Esophagus mucosa (tissue), 1 donor: ENCODE results near the gene FBXO3. TPM values are rescaled to one million over a fixed set of nuclear protein-coding genes. Genes with fewer than 3 reads are reported as not detected.
"Not testable (repeated sequence)": the region's sequence is repeated elsewhere in the genome, so short reads cannot be mapped to it uniquely, and the experiment has no call there.

Experiments used
- ATAC-seq: fragments of 200-7000 bp; cut with Tn5 transposase; one replicate; pipeline ENCODE4 v1.9.1; 2020
- total RNA-seq: library from RNA; stranded (reverse); gene quantifications from one replicate; pipeline ENCODE4 v1.2.4, GENCODE V29; 2023
- donor health status: DM: yes; HTN: yes; CAD: no.

The FBXO3 gene, protein sequence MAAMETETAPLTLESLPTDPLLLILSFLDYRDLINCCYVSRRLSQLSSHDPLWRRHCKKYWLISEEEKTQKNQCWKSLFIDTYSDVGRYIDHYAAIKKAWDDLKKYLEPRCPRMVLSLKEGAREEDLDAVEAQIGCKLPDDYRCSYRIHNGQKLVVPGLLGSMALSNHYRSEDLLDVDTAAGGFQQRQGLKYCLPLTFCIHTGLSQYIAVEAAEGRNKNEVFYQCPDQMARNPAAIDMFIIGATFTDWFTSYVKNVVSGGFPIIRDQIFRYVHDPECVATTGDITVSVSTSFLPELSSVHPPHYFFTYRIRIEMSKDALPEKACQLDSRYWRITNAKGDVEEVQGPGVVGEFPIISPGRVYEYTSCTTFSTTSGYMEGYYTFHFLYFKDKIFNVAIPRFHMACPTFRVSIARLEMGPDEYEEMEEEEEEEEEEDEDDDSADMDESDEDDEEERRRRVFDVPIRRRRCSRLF
- total RNA-seq, result 23.8 TPM

DNA sequence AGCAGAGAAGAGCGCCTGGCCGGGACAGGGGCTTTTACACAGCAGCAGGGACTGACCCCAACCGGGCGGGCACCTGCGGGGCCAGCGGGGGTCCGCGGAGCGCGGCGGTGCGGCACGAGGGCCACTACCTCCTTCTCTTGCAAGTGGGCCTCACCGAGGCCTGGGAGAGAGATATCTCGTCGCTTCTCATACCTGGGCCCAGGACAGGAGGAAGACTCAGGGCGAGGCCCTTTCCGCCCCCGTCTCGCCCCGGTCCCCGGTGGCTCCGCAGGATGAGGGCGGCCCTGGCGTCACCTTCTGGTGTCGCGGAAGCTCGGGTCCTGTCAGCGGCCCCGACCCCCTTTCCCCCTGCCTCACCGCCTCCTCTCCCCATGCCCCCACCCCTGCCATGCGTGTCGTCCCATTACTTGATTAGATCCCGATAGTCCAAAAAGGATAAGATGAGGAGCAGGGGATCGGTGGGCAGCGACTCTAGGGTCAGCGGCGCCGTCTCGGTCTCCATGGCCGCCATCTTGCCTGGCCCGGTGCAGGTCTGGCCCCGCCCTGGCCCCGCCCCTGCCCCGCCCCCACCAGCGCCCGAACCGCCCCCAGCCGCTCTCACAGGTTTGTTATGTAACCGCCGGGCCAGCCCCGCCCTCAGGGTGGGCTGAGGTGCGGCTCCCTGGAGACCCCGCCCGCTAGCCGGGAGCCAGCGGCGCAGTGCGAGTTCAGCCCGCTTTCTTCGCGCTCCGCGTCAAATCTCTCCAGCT is at the start of gene FBXO3:
TSS of gene FBXO3 (minus strand) at position 534 of the 749 bp plus-strand sequence. CDS start at position 511, 23 bp downstream.
- ATAC-seq, result peak; percentile 89

DNA sequence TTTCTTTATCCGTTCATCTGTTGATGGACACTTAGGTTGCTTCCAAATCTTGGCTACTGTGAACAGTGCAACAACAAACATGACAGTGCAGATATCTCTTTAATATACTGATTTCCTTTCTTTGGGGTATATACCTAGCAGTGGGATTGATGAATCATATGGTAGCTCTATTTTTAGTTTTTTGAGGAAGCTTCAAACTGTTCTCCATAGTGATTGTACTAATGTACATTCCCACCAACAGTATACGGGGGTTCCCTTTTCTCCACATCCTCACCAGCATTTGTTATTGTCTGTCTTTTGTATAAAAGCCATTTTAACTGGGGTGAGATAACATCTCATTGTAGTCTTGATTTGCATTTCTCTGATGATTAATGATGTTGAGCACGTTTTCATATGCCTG is 48.7 kb upstream of the FBXO3 start:
- ATAC-seq, result not testable (repeated sequence)

DNA sequence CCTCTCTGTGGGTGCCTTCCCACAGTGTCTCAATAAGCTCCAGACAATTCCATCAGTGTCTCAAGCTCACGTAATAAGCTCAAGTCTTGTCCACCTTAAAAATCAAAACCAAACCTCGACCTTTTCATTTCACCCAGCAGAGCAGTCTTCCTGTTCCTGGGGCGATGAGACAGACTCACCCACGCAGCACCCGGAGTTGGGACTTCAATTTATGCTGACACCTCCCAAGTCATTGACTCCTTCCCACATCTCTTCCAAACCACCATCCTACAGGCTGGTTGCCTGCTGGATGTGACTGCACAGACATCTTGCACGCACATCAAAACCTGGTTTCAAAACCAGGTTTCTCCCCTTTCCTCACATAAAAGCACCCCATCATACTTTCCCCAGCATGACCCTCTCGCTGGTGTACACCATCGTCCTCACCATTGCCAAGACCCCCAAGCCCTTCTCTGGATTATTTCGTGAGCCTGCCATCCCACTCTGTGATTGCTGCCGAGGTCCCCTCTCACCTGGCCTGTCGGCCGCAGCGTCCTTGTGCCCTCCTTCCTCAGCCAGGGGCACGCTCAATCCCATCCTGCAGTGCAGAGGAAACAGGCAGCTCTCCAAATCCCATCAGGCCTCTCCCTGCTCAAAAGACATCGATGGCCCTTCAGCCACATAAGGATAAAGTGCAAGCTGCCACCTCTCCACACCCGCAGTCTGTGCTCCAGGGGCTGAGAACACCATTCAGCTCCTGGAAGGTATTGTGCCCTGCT is 45.1 kb upstream of the FBXO3 start:
- ATAC-seq, result no peak

DNA sequence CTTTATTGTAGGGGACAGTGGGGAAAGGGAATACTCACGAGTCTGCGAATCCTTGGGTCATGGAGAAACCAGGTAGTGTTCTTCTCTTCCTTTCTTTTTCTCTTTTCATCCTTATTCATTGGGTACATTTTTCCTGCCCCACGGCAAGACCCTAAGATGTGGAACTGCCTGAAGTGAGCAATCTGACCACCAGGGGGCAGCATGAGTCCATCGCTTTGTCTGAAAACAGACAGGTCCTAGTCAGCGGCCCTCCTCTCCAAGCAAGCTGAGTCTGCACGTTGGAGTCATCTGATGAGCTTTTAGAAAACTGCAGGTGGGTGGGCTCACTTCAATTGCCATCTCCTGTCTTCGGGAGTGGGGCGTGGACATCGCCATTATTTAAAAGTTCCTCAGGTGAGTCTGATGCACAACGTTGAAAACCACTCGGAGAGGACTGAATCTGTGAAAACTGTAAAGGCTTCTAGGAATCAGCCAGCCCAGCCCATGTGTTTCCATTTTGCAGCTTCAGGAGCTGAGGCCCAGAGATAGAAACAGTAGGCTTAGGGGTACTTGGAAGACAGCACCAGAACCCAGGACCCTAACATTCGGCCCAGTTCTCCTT is 34.0 kb upstream of the FBXO3 start:
- ATAC-seq, result peak; percentile 79

DNA sequence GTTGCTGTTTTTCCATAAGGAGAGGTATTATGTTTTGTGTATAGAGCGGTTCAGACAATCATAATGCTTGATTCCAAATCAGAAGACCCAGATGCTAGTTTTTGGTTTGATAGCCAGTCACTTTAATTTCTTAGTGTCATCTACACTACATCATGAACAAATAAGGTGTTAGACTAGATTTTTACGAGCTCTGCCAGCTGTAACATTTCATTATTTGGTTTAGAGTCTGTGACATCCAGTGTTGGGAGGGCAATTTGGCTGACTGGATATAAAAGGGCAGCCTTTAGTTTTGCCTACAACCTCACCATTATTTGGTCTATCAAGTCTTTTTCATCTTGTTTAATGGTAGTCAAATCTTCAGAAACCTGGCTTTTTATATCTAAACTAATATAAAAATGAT is 30.2 kb upstream of the FBXO3 start:
- ATAC-seq, result no peak

DNA sequence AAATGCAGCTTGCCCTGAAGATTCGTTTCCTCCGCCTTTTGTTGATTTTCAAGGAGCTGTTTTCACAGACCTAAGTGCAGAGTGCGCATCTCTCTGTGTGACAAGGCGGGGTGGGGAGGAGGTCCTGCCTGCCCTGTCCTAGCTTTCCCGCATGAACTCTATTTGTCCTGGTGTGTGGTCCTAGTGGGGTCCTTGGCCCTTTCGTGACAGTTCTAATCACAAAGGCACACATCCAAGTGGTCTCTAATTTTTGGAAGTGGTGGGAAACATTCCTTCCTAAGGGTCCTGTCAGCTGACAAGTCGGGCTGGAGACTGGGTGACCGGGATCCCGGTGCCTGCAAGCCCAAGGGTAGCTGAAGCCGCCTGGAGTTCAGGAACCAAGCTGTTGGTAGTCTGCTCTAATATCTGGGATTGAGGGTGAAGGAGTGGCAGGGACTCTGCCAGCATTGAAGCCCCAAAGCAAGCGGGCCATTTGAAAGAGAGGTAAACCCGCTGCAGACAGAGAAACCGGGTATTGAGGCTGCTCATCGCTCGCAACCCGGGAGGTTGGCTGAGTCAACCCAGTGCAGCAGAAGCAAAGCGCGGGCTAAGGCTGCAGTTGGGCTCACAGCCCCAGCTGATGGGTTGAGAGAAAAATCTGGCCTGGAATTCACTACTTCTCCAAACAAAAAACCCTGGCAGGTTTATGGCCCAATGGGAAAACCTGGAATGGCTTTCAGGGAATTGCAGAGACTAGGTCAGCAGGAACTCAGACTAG is 28.1 kb upstream of the FBXO3 start:
- peak; percentile 77 for ATAC-seq

DNA sequence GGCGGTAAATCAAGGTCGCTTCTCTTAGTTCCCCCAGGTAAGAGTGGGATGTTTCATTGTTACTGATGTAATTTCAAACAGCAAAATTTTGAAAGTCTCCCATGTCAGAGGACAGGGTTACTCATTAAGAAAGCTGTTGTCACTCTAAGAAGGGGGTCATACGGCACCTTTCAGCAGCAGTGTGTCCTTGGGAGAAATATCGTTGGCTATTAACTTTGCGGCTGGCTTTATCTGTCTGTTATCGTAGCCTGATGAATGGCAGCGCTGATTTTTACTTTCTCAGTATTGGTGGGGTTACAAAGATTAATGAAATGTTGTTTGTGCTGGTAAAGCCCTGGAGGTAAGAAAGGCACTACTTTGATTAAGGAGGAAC is 27.5 kb upstream of the FBXO3 start:
- ATAC-seq, result no peak

DNA sequence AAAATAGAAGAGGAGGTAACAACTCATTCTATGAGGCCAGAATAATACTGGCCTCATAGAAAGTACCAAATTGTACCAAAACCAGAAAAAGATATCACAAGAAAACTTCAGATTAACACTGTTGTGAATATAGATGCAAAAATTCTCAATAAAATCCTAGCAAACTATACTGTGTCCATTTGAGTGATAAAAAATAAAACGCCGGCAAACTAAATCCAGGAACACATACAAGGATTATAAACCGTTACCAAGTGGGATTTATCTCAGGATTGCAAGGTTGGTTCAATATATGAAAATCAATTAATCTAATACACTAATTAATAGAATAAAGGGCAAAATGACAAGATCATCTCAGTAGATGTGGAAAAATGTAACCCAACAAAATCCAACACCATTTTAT is 23.6 kb upstream of the FBXO3 start:
- ATAC-seq, result no peak

DNA sequence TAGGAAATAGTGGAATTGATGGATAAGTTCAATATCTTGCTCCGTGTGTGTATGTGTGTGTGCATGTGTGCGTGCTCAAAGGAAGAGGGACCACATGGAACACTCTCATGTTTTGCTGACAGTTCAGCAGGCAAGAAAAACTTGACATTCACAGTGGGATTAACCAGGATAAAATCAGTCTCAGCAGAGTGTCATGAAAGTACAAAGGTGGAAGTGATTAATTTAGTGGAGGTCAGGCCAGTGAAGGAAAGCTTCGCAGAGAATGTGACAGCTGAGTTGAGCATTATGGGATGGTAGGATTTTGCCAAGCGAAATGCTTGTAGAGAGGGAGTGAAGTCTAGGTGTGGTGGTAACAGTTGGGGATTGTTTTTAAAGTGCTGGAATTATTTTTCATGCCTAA is 15.7 kb upstream of the FBXO3 start:
- peak; percentile 63 for ATAC-seq

DNA sequence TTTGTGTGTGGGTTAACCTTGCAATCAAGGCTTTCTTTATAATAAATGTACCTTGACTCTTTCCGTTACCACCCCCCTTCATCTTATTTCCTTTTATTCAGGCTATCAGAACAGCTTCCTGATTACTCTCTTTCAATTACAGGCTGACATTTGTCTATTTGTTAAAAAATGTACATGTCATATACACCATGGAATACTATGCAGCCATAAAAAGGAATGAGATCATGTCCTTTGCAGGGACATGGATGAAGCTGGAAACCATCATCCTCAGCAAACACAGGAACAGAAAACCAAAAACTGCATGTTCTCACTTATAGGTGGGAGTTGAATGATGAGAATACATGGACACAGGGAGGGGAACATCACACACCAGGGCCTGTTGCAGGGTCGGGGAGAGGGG is 13.8 kb upstream of the FBXO3 start:
- not testable (repeated sequence) for ATAC-seq

DNA sequence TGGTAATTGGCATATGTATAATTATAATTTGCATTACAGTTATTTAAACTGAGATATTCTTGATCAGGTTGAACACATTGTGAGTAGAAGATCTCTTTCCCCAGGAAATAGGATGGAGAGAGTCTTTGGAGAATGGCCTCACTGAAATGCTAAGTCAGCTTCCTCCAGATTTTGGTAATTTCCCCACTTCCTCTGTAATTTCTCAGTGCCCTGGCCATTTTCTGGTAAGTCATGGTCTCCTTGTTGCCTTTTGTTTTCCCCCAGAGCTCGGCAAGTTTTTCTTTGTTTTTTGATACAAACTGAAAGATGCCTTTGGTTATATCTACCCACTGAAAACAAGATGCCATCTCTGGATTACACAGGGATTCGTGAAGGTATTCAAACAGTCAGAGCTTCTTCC is 12.8 kb upstream of the FBXO3 start:
- ATAC-seq, result no peak

DNA sequence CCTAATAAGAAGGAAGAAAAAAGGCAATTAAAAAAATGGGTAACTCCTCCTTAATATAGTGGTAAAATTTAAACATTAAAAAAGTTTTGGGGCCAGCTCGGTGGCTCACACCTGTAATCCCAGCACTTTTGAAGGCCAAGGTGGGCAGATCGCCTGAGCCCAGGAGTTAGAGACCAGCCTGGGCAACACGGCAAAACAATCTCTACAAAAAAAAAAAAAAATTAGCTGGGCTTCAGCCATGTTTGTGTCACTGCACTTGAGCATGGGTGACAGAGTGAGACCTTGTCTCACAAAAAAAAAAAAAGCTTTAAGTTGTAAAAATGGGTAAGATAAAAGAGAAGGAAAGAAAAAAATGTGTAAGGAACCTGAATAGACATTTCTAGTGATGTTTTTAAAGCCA is 11.3 kb upstream of the FBXO3 start:
- no peak for ATAC-seq

DNA sequence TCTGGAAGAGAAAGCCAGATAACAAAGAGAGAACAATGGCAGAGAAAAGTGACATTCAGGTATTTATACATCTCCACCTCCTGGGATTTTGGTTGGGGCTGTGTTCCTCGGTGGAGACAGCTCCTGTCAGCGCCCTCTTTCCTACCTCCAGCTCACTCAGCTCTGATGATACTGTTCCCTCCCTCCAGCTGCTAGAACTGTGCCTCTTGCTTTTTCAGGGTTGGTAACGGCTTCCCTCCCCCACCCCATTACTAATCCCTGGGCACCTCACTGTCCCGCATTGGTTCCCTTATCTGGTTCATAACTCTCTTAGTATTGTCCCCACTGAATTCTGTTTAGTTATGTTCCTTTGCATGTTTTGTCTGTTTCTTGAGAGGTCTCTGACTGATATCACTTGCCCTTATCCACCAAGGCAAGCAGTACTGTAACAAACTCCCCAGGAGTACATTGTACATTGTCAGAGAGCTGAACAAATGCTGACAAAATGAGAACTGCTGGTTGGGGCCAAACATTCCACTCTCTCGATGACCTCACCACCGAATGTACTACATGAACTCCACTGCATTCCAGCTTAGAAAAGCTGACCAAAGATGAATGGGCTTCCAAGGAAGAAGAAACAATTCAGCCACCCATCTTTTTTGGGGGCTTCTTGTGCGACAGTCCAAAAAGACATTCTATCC is 5.7 kb upstream of the FBXO3 start:
- no peak for ATAC-seq

DNA sequence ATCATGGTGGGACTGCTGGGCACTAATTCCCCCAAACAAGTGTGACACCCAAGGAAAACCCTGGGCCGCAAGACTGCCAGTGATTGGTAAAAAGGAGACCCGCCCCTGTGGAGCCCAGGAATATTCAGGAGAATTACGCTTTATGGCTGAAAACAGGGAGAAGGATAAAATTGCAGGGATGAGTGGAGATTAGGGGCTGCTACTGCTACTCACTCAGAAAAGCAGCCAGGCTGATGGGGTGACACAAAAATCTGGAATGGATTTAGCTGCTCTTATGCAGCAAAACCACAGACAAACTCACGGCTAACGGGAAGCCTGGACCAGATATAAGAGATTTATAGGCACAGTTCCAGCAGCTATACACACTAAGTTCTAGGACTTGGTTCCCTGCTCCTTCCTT is 4.4 kb upstream of the FBXO3 start:
- ATAC-seq, result no peak

DNA sequence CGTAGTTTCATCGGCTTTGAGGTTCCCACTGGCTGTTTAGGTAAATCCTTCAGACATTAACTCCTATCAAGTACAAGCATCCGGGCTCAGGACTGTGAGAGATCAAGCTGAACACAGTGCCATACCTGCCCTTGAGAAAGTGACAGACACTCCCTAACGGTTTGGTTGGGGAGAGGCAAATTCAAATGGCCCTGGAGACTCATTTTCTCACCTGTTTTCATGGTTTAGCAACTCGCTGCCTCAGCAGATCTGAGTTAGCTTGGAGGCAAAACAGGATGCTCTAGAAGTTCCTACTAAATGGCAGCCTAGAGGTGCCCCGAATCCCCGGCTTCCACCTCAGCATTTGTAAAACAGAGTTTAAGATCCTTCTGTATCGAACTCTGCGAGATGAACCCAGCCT is 3.6 kb upstream of the FBXO3 start:
- ATAC-seq, result no peak

DNA sequence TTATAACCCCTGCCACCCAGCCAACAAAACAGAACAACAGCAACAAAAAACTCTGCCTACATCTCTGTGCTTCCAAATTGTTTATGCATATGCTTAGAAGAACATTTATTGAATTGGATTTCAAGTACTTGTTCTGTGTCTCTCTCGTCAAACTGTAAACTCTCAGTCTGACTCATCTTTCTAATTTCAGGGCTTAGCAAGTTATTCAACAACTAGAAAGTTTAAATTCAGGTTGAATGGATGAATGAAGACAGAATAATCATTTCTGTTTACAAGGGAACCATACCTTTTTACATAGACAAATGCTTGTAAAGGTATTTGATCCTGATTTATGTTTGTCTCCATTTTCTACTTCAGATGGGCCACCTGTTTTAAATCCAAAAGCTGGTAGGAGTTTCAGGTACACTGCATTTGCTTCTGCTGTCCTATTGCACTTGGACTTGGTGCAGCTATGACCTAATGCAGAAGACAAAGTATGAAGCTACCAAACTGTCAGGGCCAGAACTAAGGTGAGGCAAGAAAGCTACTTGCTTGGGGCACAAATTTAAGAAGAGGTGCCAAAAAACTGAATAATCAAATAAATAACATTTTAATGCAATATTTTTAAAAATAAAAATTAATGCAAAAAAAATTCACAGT is 1.6 kb upstream of the FBXO3 start:
- no peak for ATAC-seq

DNA sequence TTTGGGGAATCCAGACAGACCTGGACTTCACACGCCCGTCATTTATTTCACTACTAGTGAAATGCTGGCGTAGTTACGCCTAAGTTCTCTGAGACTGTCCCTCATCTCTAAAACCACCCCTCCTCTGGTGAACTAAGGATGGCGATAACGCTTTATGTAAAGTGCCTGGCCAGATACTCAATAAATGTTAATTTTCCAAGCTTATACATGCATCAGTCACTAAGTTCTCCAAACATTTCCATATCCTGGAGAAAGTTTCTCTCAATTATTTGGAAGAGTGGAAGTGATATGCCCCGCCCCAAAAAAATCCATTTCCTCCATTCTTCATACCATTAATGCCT is 1.1 kb upstream of the FBXO3 start:
- no peak for ATAC-seq

DNA sequence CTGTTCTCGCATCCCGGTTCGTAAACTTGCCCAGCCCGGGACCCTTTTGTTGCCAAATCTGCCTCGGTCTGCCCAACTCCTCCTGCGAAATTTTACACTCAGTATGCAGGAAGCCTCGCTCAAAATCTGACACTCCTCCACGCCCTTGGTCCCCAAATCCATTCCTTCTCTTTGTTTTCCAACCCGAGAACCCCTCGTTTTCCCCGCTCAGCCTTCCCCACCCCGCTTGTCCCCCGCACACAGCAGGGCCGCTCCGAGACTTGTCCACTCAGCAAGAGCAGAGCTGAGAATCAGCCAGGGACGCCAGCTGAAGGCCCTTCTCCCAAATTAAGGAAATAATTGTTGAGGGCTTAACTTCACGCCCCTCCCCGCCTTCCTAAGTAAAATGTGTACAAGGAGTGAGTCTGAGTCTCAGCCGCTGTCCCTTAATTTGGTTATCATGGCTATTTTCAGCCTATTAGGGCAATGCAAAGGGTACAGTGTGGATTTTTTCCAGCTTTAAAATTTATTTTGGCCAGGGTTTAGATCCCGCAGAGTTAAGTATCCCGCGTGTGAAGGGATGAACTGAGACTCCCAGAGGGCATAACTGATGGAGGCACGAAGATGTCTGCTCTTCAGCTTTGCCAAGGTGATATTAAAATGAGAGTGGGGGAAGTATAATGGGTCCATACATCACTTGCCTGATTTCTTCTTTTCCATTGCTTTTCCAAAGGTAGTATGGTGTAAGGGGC is 581 bp upstream of the FBXO3 start:
- peak; percentile 7 for ATAC-seq

DNA sequence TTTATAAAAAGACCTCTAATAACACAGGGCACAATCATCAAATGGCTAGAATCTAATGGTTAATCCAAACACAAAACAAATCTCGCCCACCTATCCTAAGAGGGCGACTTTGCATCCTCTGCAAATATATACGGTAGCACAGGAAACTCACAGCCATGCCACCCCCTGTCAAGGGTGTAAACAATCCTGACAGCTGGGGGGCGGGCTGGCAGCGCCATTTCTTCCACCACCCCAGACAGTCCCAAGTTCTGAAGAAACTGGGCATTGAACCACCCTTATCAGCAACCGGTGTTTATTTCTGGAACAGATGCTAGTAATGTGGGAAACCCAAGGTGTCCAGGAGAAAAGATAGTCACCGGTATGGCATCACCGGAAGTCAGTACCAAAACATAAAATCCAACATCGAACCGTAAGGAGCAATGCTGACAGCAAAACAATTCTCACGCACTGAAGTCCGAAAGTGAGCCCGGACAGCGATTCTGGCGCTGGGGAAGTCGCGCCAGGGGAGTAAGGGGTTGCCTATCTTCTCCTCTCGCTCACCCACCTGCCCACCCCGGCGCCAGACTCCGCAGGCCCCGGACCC is 825 bp downstream of the FBXO3 start:
- ATAC-seq, result peak; percentile 1

DNA sequence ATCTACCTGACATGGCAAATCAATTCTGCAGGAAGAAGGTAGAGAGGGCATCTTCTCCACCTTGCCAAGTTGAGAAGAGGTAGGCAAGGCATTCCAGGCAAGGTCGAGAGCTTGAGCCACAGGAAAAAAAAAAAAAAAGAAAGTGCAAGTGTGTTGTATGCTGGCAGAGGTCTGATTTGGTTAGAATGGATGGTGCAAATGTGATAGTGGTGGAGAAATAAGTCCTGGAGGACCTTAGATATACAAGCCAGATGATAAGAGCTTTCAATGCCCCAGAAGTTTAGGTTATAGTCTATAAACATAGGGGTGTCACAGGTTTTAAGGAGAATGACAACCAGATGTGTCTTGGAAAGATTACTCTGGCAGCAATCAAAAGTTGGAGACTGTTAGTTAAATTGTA is 1.4 kb downstream of the FBXO3 start:
- no peak for ATAC-seq
